ENCODE data around the gene ATP2B2.

DNA sequence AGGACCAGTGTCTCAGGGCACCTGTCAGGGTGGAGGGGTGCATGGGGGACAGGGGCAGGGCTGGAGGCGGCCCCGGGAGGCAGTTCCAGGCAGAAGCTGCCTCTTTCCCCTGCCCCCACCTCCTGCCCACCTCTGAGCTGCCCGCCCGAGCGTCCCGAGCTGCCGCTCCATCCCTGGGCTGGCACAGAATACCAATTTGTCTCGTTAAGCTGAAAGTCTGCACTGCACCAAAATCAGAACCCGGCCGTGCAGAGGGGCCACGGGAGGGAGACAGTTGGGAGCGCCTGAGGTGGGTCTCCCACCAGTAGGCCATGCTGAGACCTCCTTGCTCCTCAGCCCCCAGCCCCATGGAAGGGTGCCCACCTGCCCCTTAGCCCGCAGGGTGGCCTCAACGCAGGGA, 1.3 kb upstream of the ATP2B2 start:
- TF ChIP-seq, protein P1, sequence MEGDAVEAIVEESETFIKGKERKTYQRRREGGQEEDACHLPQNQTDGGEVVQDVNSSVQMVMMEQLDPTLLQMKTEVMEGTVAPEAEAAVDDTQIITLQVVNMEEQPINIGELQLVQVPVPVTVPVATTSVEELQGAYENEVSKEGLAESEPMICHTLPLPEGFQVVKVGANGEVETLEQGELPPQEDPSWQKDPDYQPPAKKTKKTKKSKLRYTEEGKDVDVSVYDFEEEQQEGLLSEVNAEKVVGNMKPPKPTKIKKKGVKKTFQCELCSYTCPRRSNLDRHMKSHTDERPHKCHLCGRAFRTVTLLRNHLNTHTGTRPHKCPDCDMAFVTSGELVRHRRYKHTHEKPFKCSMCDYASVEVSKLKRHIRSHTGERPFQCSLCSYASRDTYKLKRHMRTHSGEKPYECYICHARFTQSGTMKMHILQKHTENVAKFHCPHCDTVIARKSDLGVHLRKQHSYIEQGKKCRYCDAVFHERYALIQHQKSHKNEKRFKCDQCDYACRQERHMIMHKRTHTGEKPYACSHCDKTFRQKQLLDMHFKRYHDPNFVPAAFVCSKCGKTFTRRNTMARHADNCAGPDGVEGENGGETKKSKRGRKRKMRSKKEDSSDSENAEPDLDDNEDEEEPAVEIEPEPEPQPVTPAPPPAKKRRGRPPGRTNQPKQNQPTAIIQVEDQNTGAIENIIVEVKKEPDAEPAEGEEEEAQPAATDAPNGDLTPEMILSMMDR (IDR thresholded peaks at IDR 0.05 in 4 of 5, conservative IDR thresholded peaks at IDR 0.05 in 1 of 5) = no peak
- no peak for TF ChIP-seq POLR2A (IDR thresholded peaks at IDR 0.05)
